GM18873 (cell line): ENCODE measurements around the gene FAM78B.

Experiments
- ATAC-seq: cut with Tn5 transposase; IDR thresholded peaks from one replicate; pipeline ENCODE4 v1.9.1; 2021; ENCODE audit warnings: mild to moderate bottlenecking, moderate library complexity, moderate number of reproducible peaks; ENCODE audit not compliant: unreplicated experiment, low FRiP score

FAM78B gene, protein sequence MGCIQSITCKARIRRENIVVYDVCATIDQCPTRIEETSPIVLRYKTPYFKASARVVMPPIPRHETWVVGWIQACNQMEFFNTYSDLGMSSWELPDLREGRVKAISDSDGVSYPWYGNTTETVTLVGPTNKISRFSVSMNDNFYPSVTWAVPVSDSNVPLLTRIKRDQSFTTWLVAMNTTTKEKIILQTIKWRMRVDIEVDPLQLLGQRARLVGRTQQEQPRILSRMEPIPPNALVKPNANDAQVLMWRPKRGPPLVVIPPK

DNA sequence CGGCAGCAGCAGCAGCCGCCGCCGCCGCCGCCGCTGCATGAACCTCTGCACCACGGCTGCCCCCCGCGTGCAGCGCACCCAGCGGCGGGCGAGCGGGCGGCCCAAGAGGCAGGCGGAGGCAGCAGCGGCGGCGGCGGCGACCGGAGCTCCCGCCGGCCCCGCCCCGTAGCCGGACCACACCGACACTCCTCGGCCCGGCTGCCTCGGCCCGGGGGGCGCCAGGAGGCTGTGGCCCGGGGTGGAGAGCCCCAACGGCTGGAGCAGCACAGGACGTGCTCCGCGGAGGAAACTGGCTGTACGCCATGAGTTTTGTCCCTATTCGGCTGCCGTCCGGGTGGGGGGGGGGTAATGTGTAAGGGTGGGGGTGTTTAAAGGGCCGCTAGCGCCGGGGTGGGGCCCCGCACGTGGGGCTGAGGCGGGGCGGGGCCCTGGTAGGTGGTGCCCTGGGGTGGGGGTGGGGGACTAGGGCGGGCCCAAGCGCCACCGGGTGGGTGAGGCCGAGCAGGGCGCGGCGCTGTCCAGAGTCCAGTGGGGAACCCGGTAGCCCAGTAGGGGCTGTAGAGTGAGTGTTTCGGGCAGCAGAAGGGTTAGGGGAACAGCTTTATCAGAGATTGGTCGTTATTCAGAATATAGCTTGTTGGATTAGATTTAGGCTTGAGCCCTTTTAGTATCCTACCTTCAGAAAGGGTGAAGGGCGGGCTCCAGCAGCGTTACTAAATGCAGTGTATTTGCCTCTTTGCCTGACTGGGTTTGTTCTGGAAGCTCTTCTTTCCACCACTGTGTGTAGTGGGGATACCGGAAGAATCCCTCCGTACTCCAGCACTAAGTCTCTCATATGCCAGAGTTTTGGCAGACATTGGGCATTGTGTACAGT lies at the start of gene FAM78B:
FAM78B (minus strand) TSS at position 304 of the 874 bp plus-strand sequence. CDS start 753 bp downstream, outside the sequence.
- ATAC-seq = peak; percentile 23

GRCh38 chr1:166202546-166202945 lies 35.7 kb upstream of the FAM78B start:
- no peak for ATAC-seq

GRCh38 chr1:166200743-166201142 lies 33.9 kb upstream of the FAM78B start:
- ATAC-seq = no peak

DNA sequence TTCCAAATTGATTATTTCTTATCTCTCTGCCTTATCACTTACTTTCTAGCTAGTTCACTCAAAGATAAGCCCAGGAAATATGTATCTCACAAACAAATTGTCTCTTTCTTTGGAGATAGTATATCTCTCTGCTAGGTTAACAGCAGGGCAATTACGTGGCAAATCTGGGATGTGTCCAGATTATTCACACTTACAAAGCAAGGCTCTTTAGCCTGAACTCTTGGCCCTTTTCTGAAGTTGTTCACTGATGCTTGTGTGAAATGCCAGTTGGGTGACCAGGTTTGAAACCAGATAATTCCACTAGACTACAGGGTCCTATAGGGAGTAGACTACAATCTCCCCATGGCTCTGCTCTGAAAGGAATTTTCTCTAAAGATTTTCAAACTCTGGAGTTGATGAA lies 30.8 kb upstream of the FAM78B start:
- no peak for ATAC-seq

GRCh38 chr1:166197141-166197540 lies 30.3 kb upstream of the FAM78B start:
- no peak for ATAC-seq

GRCh38 chr1:166193057-166193698 lies 26.4 kb upstream of the FAM78B start:
- no peak for ATAC-seq

- ATAC-seq = no peak
Observed at GRCh38 chr1:166190400-166190799, 23.6 kb upstream of the FAM78B start.

- no peak for ATAC-seq
Observed at GRCh38 chr1:166189126-166189525, 22.3 kb upstream of the FAM78B start.

DNA sequence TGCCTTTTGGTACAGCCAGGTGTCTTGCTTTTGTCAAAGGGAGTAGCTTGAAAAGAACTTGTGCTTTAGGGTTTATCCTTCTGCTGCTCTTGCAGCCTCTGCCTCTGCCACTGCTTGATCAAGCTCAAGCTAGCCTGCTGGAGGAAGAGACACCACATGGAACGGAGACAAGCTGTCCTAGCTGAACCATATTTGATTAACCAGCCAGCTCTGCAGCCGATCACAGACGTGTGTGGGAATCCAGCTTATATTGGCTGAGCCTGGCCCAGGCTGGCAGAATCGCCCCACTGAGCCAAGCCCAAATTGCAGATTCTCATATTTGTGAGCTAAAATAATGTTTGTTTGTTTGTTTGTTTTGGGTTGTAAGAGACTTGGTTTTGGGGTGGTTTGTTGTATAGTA lies 18.7 kb upstream of the FAM78B start:
- no peak for ATAC-seq

DNA sequence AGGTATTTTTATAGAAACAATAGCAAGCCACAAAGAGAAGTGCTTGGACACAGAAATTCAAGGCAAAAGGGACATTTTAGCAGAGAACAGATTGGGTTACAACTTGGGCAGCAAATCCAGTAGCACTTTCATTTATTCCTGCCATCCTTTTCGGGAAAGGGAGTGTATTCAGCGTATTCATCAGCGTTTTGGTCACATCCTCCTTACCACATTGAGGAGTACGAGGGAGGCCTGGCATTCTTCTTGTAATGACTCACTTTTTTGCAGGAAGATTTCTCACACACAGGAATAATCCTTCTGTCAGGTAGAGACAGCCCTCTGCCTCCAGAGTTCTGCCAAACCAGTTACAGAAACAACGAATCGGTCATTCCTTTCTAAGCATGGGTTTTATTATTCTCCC lies 18.1 kb upstream of the FAM78B start:
- ATAC-seq = no peak

GRCh38 chr1:166184012-166184411 lies 17.2 kb upstream of the FAM78B start:
- no peak for ATAC-seq

DNA sequence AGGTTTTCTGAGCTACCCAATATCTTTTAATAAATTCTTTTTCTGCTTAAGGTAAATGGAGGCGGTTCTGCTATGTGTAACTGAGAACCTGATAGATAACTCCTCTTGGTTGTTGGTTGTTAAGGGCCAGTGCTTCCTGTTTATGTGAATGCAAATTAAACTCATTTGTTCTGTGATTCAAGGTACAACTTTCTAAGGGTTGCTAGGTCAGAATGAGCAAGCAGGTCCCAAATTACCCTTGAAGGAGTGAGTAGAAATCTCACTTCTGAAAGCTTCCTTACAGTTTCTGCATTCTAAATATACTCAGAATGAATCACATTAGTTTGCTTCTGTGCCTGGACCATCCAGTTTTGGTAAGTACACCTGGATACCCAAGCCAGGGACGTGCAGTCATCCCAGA lies 15.5 kb upstream of the FAM78B start:
- ATAC-seq = peak; percentile 70

DNA sequence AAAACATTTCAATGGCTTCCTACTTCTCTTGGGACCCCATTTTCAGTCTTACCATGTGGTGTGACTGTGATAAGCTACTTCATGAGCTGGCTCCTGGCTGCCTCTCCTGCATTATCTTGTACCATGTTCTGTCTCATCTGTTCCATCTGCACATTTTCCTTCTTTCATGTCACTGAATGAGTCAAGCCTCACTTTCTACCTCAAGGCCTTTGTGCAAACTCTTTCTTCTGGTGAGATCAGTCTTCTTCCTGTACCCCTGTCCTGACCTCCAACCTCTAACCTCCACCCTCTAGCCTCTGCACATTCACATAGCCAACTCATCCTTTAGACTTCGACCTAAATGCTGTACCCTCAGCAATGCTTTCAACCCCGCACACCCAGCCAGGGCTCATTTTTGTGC lies 9.6 kb upstream of the FAM78B start:
- ATAC-seq = no peak

DNA sequence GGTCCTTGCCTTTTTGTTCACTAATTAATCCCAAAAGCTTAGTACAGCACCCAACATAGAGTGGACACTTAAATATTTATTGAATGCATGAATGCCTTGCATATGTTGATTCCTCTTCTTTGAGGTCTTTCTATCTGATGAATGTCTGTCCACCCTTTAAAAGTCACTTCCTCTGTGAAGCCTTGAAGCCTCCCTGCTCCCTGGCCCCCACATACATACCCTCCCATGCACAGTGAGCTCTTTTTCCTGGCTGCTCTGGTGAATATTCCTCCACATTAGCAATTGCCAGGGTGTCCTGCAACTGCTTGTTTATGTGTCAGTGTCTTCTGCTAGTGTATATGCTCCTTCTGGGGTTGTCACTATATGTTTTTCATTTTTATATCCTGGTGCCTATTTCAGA lies 8.2 kb upstream of the FAM78B start:
- ATAC-seq = no peak

- ATAC-seq = no peak
Observed at GRCh38 chr1:166174108-166174507, 7.3 kb upstream of the FAM78B start.

DNA sequence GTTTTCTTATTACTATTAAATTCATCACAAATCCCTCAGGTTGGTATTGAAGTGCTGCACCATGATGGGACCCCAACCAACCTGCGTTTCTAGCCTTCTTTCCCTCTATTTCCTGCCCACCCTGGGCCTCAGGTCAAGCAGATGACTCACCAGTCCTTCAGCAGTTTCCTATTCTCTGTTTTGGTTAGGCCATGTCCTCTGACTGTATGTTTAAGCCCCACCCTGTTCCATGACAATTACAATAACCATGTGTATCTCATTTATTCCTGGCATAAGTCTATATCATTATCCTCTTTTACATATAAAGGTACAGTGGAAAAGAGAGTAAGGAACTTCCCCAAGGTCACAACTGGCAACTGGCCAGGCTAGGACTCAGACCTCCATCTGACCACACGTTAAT lies 5.3 kb upstream of the FAM78B start:
- no peak for ATAC-seq

DNA sequence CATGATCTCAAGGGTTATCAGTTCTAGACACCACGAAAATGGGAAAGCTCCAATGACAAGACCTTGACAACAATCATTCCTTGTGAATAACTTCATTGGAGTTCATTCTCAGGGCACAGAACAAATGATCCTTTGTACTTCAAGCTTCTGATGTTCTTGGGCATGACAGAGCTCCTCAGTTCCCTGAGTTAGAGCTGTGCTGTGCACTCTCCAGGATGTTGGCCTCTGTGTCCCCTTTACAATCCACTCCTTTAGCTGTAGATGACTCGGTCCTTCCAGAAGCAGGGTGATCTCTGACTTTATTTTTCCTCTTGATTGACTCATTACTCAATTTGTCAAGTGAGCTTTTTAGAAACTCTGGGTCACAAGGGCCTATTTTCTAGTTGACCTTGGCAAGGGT lies 3.9 kb upstream of the FAM78B start:
- no peak for ATAC-seq

GRCh38 chr1:166170075-166170474 lies 3.3 kb upstream of the FAM78B start:
- ATAC-seq = peak; percentile 80

- no peak for ATAC-seq
Observed at GRCh38 chr1:166169182-166169581, 2.4 kb upstream of the FAM78B start.

DNA sequence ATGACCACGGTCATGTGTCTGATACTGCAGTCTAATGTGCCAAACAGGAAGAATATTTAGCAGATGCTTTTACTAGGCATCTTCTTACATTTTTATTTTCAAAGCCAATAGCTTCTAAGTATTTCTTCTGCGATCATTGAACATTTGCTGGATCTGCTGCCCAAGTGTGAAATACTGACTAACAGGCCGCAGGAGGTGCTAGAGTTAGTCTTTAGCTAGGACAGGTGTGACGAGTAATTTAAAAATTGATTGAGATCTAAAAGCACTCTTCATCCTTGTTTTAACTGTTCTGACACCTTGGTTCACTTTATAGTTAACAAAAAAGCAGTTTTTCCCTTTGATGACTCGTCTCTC lies 748 bp upstream of the FAM78B start:
- ATAC-seq = no peak

- ATAC-seq = no peak
Observed at GRCh38 chr1:166166329-166166697, 488 bp downstream of the FAM78B start.
